Cerebellar cortex (tissue), 1 donor: ENCODE measurements around the gene LRRC8A.
"Not testable (repeated sequence)": the region's sequence is repeated elsewhere in the genome, so short reads cannot be mapped to it uniquely, and the experiment has no call there.

Experiments
- DNase-seq: peaks from one replicate; pipeline ENCODE4 v3.0.0-alpha.2; 2015; ENCODE audit warnings: low spot score

The LRRC8A gene

DNA sequence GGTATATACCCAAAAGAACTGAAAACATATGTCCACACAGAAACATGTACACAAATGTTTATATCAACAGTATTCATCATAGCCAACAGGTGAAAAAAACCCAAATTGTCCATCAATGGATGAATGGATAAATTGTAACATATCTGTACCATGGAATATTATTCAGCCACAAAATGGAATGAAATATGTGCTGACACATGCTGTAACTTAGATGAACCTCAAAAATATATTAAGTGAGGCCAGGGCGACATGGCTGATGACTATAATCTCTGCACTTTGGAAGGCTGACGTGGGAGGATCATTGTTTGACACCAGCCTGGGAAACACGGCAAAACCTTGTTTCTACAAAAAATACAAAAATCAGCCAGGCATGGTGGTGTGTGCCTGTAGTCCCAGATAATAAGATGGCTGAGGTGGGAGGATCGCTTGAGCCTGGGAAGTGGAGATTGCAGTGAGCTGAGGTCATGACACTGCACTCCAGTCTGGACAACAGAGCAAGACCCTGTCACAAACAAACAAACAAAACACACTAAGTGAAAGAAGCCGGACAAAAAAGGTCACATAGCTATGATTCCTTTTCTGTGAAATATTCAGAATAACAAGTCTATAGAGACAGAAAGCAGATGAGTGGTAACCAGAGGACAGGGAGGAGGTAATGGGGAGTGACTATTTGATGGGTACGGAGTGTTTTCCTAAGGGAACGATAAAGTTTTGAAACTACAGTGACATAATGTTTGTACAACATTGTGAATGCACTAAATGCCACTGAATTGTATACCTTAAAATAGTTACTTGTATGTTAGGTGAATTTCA is 11.6 kb upstream of the LRRC8A start:
- DNase-seq = no peak

DNA sequence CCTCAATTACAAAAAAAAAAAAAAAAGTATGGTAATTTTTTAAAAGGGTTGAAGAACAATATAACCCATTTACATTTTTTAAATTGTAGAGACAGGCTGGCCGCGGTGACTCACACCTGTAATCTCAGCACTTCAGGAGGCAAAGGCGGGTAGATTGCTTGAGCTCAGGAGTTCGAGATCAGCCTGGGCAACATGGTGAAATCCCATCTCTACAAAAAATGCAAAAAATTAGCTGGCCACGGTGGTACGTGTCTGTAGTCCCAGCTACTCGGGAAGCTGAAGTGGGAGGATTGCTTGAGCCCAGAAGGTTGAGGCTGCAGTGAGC is 11.0 kb upstream of the LRRC8A start:
- not testable (repeated sequence) for DNase-seq

DNA sequence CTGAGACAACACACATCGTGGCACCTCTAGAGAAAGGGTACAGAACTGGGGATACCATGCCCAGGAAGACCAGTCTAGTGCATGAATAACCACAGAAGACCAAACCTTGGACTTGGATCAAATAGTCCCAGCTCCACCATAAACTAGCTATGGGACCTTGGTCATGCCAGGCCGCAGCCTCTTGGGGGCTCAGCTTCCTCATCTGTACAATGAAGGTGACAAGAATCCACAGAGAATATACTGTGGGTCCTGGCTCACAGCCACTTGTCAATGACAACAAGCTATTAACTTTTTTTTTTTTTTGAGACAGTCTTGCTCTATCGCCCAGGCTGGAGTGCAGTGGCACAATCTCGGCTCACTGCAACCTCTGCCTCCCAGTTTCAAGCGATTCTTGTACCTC is 4.1 kb upstream of the LRRC8A start:
- no peak for DNase-seq

DNA sequence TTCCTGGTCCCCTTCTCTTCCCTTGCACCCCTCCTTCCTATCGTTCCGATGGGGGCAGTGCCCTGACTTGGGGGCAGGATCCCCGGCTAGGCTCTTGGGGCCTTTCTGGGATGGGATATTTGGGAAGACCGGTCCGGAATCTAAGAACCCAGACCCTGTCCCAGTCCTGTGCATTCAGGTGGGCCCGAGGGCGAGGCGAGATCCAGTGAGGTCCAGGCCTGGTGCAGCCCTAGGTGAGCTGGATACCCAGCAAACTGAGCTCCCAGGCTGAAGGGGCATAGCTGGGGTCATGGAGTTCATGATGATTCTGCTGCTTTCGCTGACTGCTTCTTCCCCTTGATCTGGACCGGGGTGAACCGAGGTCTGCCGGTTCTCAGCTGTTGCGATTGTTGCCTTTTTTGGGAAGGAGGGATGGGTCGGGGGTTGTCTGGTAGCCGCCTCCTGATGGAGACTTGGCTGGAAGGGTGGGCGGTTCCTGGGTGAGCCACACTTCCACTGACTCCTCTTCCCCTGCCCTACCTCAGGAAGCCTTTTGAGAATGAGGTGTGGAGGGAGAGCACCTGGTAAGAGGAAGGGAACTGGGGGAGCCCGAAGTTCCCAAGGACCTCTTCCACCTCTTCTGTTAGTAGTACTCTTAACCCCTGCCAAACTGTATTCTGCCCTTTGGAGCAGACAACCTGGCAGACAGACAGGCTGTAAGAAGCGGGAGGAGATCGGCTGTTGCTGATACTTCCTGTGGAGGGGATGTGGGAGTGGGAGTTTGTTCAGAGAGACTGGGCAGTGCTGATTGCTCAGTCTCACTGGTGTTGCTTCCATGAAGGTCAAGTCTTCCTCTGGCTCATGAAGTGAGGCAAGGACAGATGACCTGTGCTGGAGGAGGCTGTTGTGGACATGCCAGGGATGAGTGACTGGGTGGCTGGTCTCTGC is 1.0 kb downstream of the LRRC8A start:
- DNase-seq = no peak

DNA sequence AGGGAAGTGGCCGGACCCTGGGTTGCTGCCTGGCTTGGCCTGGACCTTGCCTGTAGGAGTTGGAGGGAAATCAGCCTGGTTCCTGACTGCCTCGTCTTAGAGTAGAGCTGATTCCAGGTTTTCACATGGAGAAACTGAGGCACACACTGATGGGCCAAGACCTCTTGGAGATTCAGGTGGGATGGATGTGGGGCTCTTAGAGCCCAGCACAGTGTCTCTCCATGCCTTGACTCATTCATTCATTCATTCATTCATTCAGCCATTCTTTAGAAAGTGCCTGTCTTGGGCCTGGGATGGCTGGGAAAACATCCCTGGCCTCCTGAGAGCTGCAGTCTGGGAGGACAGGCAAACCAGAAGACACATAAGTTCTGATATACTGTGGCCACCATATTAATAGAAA is 2.2 kb downstream of the LRRC8A start:
- no peak for DNase-seq

DNA sequence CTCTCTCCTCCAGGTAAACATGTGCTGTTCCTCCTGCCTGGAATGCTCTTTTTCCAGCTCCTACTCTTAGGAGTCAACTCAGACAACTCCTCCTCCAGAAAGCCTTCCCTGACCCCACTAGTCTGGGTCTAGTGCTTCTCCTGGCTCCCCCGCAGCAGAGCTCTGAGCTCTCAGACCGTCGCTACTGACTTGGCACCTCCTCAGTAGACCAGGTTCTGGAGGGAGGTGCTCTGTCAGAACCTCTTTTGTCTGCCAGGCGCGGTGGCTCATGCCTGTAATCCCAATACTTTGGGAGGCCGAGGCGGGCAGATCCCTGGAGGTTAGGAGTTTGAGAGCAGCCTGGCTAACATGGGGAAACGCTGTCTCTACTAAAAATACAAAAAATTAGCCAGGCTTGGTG is 3.4 kb downstream of the LRRC8A start:
- peak; percentile 77 for DNase-seq

DNA sequence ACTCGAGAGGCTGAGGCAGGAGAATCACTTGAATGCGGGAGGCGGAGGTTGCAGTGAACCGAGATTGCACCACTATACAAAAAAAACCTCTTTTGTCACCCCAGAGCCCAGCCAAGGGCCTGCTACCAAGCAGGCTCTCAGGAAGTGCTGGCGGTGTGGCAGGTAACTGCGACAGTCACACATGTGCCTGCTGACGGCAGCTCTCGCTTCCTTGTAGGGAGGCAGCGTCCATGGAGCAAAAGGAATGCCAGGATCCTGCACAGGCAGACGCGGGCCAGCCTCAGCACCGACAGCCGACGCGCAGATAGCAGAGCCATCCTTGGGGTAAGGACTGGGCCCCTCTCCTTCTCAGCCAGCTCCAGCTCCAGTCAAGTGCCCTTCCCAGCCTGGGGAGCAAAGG is 3.9 kb downstream of the LRRC8A start:
- DNase-seq = no peak

DNA sequence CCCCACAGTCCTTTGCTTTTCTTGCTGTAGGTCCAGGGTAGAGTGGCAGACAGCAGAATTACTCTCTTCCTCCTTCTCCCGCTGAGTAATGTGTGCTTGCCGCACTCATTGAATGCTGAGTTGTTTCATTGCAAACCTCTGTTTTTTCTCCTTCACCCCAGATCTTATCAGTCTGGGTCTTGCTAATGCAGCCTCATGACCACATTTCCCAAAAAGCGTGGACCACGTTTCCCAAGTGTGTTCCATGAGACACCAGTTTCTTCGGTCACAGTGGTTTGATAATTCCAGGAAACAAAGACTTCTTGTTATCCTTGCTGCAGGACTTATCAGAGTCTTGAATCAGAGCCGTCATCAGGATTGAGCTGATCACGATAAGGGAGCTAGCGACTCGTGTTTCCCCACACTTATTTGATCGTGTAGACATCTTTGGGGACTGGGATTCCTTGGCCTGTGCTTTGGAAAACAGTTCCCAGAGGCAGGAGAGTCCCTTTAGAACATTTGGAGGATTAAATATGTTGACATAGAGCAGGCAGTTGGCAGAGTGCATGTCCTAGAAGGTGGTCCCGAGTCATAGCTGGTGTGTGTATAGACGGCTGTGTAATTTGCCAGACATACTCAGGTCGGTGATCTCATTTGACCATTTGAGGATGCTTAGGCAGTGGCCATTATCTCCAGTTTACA is 4.4 kb downstream of the LRRC8A start:
- no peak for DNase-seq

DNA sequence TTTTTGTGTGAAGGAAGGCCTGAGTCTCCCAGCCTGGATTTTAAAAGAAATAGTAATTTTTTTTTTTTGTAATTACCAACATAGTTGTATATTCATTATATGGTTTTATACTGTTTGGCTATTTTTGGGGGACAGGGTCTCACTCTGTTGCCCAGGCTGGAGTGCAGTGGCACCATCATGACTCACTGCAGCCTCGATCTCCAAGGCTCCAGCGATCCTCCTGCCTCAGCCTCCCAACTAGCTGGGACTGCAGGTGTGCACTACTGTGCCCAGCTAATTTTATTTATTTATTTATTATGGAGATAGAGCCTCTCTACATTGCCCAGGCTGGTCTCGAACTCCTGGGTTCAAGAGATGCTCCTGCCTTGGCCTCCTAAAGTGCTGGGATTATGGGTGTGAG is 5.1 kb downstream of the LRRC8A start:
- DNase-seq = no peak

DNA sequence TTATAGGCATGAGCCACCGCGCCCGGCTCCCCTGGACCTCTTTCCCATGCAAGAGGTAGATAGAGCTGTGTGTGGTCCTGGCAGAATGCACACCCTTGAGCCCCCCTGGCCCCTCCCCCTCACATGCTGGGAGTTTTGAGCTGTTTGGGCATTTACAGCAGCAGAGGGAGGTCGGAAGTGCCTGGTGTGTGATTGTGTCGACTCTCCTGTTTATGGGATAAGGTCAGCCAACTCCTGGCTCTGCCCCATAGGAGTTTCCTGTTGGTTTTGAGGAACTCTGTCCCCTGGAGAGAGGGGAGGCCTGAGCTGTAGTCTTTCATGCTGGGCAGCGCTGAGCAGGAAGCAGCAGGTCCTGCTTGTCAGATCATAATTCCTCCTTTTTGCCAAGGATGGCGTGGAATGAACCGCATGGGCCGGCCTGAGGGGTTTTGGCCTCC is 6.0 kb downstream of the LRRC8A start:
- DNase-seq = no peak

DNA sequence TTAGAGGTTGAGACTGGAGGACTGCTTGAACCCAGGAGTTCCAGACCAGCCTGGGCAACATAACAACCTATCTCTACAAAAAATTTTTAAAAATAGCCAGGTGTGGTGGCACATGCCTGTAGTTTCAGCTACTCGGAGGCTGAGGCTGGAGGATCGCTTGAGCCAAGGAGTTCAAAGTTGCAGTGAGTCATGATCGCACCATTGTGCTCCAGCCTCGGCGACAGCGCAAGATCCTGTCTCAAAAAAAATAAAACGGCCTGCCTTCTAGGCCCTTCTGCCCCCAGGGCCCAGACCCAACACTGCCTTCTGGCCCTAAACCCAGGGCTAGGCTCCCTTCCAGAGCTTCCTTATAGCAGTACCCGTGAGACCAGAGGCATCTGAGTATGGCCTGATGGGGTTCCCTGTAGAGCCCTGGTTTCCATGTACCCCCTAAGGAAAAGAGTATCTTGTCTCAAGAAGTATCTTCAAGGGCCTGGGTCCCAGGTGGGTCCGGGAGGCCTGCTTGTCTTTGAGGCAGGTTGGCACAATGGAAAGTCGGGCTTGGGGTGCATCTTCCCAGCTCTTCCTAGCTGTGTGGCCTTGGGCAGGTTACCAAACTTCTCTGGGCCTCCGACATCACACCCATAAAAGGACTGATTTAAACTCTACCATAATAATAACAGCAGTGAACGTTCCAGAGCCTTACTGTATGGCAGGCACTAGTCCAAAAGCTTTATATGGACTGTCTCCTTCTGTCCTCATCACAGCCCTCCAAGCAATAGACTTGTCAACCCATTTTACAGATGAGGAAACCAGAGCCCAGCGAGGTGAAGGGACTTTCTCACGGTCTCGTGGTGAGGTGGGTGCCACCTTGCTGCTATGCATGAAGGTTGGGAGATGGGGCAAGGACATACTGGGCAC is 9.6 kb downstream of the LRRC8A start:
- no peak for DNase-seq

DNA sequence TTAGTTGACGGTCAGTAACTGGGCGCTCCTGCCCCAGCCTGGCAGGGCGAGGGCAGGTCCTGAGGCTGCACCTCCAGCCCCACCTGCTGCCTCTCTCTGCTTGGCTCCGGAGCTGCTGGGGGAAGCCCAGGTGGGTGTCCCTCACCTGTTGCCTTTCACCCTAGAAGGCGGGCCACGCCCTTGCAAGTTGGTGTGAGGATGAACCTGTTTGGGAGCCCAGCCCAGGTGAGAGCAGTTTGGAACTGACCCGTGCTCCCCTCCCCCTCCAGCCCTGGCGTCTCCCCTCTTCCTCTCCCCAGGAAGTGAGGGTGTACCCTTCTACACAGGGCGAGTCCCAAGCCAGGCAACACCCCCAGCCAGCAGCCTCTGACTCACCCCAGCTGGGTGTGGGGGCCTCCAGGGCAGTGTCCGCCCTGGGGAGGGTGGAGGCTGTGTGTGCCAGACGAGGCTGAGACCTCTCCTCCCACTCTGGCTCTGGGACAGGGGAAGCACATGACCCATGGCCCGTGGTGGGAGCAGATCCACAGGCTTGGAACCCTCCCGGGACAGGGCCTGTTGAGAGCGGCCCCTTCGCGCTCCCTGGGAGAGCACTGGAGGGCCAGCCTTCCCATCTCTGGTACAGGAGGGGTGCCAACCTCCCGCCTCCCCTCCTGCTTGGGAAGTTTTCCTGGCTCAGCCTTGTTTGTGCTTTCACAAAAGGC is 10.4 kb downstream of the LRRC8A start:
- peak; percentile 28 for DNase-seq

DNA sequence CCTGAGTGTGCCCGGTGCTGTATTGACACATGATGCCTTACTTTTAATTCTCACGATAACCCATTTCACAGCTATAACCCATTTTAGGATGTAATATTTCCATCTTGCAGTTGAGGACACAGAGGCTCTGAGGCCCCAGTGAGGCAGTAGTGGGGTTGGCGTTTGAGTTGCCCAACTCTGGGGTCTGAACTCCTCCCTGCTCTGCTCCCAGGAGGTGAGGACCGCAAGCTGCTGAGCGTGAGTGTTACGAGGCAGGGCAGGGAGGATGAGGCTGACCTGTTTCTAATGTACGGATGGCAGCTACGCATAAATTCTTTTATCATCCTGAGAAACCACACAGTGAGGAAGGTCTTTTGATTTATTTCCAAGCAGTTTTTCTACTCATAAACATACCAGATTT is 11.4 kb downstream of the LRRC8A start:
- DNase-seq = no peak

DNA sequence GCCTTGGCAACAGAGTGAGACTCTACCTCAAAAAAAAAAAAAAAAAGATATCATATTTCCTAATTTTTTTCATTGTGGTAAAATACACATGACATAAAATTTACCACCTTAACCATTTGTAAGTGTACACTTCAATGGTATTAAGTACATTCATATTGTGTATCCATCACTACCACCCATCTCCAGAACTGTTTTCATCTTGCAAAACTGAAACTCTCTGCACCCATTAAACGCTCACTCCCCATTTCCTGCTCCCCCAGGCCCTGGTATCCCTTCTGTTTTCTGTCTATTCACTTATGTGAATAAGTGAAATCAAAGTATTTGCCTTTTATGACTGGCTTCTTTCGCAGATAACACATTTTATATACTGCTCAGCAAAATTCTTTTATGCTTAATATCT is 12.8 kb downstream of the LRRC8A start:
- DNase-seq = no peak

DNA sequence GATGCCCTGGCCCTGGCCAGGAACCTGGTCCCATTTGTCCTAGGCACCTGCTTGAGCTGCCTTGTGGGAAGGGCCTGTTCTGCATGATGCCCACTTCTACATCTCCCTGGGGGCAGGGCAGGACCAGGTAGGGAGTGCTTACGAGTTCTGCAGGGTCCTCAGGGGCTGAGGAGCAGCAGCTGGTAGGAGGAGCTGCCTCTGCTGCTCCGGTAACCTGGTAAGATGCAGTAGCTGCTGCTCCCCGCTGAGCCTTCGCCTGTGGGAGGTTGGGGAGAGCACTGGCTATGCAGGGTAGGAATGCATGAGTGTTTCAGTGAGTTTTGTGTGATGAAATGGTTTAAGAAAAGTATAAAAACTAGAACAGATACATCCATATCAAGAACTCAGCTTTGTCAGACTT is 13.6 kb downstream of the LRRC8A start:
- DNase-seq = no peak

DNA sequence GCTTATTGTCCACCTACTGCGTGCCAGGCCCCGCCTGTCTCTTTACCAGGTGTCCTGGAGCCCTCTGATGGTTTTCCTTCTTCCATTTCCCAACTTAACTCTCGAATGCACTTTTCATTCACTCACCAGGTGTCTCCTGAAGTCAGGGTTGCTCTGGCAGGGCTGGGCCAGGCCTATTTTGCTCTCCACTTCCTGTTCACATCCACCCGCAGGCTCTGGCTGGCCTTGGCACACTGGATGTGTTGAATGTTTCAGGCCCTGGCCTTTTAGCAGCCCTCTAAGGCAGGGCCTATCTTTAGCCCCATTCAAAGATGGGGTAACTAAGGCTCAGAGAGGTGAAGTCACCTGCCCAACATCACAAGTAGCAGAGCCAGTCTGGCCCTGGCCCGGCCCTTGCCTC is 16.4 kb downstream of the LRRC8A start:
- DNase-seq = no peak

DNA sequence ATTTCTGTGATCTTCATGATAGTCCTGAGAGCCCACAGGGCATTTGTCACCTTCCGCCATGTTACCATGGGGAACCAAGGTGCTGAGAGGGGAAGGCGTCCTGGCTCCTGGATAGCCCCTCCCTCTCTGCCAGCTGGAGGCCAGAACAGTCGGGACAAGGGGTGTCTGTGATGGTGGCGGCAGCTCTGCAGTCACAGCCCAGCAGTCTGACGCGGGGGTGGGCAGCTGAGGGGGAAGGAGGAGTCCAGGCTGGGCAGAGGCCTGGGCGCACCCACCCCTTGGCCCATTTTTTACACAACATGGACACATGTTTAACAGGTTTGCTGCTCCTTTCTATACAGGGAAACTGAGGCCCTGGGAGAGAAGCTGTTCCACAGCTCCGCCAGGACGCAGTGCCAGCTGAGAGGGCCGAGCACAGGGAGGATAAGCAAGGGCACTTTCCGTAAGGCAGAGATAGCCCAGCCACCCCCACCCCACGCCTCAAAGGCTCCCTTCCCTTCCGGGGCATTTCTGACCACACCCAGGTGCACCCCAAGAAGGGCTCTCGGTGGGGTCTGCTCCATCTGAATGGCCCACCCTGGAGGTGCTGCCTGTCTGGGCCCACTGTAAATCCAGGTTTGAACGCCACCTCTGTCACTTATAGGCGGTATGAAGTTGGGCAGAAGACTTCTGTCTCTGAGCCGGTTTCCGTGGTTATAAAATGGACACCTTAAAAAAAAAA is 17.1 kb downstream of the LRRC8A start:
- DNase-seq = no peak

DNA sequence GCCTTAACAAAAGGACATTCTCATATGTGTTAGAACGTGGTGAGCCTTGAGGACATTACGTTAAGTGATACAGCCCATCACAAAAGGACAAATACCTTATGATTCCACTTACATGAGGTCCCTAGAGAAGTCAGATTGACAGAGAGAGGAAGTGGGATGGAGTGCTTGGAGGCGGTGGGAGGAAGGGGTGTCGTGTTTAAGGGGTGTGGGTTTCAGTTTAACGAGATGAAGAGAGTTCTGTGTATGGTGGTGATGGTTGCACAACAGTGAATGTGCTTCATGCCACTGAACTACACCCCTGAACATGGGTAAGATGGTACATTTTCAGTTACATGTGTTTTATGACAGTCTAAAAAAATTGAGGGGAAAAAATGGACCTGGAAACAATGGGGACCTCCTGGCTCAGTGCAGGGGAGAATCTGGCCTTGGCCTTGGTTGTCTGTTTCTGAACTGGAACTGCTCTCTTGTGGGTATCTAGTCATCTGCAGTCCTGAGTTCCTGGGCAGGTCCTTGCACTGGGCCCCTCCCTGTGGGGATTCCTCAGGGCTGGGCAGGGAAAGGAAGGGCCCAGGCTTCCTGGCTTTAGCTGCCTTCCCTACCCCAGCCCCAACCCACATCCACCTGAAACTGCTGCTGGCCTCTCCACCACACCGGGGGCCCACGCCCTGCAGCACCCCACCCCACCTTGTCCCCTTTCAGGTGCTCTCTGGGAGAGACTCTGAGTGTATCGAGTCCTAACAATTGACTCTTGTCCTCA is 17.8 kb downstream of the LRRC8A start:
- DNase-seq = no peak

DNA sequence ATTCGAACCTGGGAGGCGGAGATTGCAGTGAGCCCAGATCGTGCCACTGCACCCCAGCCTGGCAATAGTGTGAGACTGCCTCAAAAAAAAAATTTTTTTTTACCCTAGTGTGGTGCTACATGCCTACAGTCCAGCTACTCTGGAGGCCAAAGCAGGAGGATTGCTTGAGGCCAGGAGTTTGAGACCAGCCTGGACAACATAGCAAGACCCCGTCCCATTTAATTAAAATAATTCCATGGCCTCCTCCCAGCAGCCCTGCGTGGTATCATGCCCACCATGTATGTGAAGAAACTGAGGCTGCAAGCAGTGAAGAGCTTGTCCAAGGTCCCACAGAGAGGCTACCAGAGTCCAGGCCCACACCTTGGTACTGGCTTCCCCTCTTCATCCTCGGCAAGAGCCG is 19.4 kb downstream of the LRRC8A start:
- DNase-seq = no peak

DNA sequence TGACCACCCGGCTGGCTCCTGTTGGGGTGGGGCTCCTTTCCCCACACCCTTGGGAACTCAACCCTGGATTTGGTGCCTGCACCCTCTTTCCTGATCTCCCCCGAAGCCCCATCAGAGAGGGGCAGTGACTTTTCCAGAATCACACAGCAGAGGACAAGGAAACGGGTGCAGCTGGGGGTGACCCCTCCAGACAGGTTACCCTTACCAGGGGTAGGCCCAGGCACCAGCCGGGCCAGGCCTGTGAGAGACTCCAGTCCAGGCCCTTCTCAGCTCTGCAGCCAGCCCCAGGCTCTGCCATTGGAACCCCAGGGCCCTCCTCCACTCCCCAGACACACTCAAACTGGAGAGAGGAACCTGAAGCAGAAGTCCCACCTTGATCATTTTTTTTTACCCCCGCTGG is 19.9 kb downstream of the LRRC8A start:
- no peak for DNase-seq
